SJSA1 (cell line): Measurements from ENCODE around the gene ABCF1. TPM values are rescaled to one million over a fixed set of nuclear protein-coding genes. Genes with fewer than 3 reads are reported as not detected.

Source experiments
- DNase-seq, 2 experiments: peaks; one replicate each; pipeline ENCODE4 v3.0.0-alpha.2; 2015 to 2020; ENCODE audit warnings: low spot score in 2 of 2, low read depth in 1 of 2
- H3K27ac ChIP-seq: fragments of 250-450 bp; sonication (Bioruptor Pico); 2 replicates; pipeline ENCODE4 v1.5.1; 2020; ENCODE audit warnings: mild to moderate bottlenecking, moderate library complexity
- H3K27me3 ChIP-seq: fragments of 250-450 bp; sonication (Bioruptor Pico); replicated peaks from 2 replicates; pipeline ENCODE4 v1.5.1; 2020; ENCODE audit warnings: mild to moderate bottlenecking, moderate library complexity
- H3K36me3 ChIP-seq: fragments of 250-450 bp; sonication (Bioruptor Pico); 2 replicates; pipeline ENCODE4 v1.5.1; 2020; ENCODE audit warnings: mild to moderate bottlenecking
- H3K4me1 ChIP-seq: fragments of 250-450 bp; sonication (Bioruptor Pico); replicated peaks from 2 replicates; pipeline ENCODE4 v1.6.1; 2021; ENCODE audit warnings: mild to moderate bottlenecking
- H3K4me3 ChIP-seq: fragments of 250-450 bp; sonication (Bioruptor Pico); 2 replicates; pipeline ENCODE4 v1.5.1; 2020; ENCODE audit warnings: mild to moderate bottlenecking
- H3K9me3 ChIP-seq: fragments of 250-450 bp; sonication (Bioruptor Pico); replicated peaks from 2 replicates; pipeline ENCODE4 v1.5.1; 2020; ENCODE audit warnings: mild to moderate bottlenecking
- total RNA-seq: library from RNA; depleted of rRNA; stranded (reverse); fragments of >200 nt; shearing (Covaris generic); gene quantifications from 2 replicates; pipeline ENCODE4 v1.2.3, GENCODE V29; 2014

ABCF1 gene
- total RNA-seq, 1 experiment from 2014 or later = 59.3 TPM

- Histone ChIP-seq H3K27me3 (no peaks in the 10 kb centered on the region), H3K36me3 (peaks cover 77% of the 10 kb centered on the region), H3K27ac (no peak overlapping the region), H3K9me3 (no peaks in the 10 kb centered on the region), H3K4me3 (no peak overlapping the region), H3K4me1 (no peaks in the 10 kb centered on the region)
- DNase-seq = no peak
These were observed 30.2 kb downstream of the ABCF1 start for GRCh38 chr6:30601436-30601814.

DNA sequence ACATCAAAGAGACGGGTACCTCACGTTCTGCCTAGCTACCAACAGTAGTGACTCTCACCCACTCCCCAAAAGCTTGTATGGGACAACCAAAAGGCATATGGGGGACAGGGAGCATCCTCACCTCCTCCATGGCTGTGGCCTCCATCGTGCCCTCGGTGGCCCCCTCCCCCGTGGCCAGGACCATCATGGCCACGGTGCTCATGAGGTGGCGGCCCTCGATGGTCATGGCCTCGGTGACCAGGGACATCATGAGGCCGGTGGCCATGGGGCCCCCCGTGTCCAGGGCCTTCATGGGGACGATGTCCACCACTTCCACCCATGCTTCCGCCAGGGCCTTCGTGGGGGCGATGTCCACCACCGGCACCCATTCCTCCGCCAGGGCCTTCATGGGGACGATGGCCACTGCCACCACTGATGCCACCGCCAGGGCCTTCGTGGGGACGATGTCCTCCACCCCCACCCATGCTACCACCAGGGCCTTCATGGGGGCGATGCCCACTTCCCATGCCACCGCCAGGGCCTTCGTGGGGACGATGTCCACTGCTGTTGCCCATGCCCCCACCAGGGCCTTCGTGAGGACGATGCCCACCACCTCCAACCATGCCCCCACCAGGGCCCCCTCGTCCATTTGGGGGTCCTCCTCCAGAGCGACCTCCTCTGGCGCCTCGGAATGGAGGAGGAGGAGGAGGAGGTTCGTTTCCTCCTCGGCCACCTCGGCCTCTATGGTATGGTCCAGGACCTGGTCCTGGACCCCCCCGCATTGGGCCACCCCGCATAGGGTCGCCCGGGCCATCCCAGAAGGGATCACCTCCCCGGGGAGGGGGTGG is 30.8 kb downstream of the ABCF1 start:
- H3K27ac ChIP-seq = no peak overlapping the region
- peaks cover 83% of the 10 kb centered on the region for H3K36me3 ChIP-seq
- DNase-seq = no peak
- no peaks in the 10 kb centered on the region for H3K27me3 ChIP-seq
- H3K9me3 ChIP-seq = no peaks in the 10 kb centered on the region
- no peaks in the 10 kb centered on the region for H3K4me1 ChIP-seq
- H3K4me3 ChIP-seq = no peak overlapping the region

DNA sequence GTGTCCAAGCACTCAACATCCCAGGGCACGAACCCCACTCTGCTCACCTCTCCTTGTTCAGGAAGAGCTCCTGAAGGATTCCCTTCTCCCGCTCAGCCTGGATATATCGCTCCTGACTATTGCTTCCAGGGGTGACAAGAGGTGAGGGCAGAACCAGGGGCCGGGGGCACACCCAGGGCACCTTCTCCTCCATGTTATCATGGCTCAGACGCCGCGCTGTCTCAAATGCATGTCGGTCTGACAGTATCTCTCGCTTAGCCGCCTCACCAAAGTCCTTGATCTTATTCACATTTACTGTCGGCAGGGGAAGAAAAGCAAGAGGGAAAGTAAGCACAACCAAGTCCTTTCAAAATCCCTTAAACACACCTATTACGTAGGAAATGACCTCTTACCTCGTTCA is 32.7 kb downstream of the ABCF1 start:
- Histone ChIP-seq H3K9me3 (no peaks in the 10 kb centered on the region), H3K27me3 (no peaks in the 10 kb centered on the region), H3K27ac (no peak overlapping the region), H3K4me3 (no peak overlapping the region), H3K36me3 (peaks cover 96% of the 10 kb centered on the region), H3K4me1 (no peaks in the 10 kb centered on the region)
- DNase-seq = no peak

GRCh38 chr6:30610065-30610464 is 38.8 kb downstream of the ABCF1 start:
- H3K9me3 ChIP-seq = no peaks in the 10 kb centered on the region
- no peak overlapping the region for H3K4me3 ChIP-seq
- peaks cover 89% of the 10 kb centered on the region for H3K36me3 ChIP-seq
- no peak for DNase-seq
- peaks cover 30% of the 10 kb centered on the region for H3K4me1 ChIP-seq
- H3K27ac ChIP-seq = no peak overlapping the region
- no peaks in the 10 kb centered on the region for H3K27me3 ChIP-seq

GRCh38 chr6:30611150-30611855 is 40.1 kb downstream of the ABCF1 start:
- H3K27me3 ChIP-seq = no peaks in the 10 kb centered on the region
- H3K27ac ChIP-seq = no peak overlapping the region
- H3K9me3 ChIP-seq = no peaks in the 10 kb centered on the region
- peaks cover 38% of the 10 kb centered on the region for H3K4me1 ChIP-seq
- peaks cover 87% of the 10 kb centered on the region for H3K36me3 ChIP-seq
- H3K4me3 ChIP-seq = no peak overlapping the region
- DNase-seq = no peak

DNA sequence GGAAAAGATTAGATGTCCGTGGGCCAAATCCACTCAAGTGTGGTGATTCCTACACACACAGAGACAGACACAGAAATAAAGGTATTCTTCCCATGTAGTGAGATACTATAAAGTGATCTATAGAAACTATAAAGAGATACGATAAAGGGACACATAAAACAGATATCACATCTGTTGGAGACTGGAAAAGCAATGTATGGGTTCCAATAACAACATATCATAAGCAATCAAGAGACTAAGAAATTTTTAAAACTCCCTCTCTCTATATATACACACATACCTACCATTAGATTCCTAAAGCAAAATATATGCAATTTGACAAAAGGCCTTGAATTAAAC is 40.6 kb downstream of the ABCF1 start:
- H3K4me3 ChIP-seq = no peak overlapping the region
- DNase-seq = no peak
- H3K9me3 ChIP-seq = no peaks in the 10 kb centered on the region
- H3K27me3 ChIP-seq = no peaks in the 10 kb centered on the region
- peaks cover 38% of the 10 kb centered on the region for H3K4me1 ChIP-seq
- H3K27ac ChIP-seq = no peak overlapping the region
- H3K36me3 ChIP-seq = peaks cover 87% of the 10 kb centered on the region

DNA sequence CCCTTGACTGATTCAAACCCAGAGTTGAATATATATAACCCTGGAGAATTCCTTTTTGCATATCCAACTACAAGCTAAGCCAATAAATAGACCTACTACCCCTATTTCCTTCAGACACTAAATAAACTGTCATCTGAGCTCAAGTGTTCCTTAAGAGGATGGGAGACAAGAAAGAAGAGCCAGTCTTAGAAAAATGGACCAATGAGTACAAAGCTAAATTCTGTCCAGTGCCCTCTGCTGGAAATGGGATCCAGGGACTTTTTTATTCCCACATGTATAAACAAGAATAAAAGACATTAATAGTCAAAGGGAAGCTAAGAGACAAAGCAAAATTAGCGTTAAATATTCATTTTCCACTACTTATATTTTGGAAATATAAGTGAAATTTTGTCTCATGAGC is 41.0 kb downstream of the ABCF1 start:
- peaks cover 86% of the 10 kb centered on the region for H3K36me3 ChIP-seq
- H3K4me1 ChIP-seq = peaks cover 38% of the 10 kb centered on the region
- no peaks in the 10 kb centered on the region for H3K27me3 ChIP-seq
- H3K27ac ChIP-seq = no peak overlapping the region
- no peaks in the 10 kb centered on the region for H3K9me3 ChIP-seq
- no peak overlapping the region for H3K4me3 ChIP-seq
- peak in 1 of 2 experiments; percentile 31 for DNase-seq

- no peak overlapping the region for H3K4me3 ChIP-seq
- no peaks in the 10 kb centered on the region for H3K9me3 ChIP-seq
- peaks cover 80% of the 10 kb centered on the region for H3K36me3 ChIP-seq
- H3K4me1 ChIP-seq = peaks cover 38% of the 10 kb centered on the region
- H3K27me3 ChIP-seq = no peaks in the 10 kb centered on the region
- no peak overlapping the region for H3K27ac ChIP-seq
- no peak for DNase-seq
These were observed 41.5 kb downstream of the ABCF1 start for GRCh38 chr6:30612687-30613248.

DNA sequence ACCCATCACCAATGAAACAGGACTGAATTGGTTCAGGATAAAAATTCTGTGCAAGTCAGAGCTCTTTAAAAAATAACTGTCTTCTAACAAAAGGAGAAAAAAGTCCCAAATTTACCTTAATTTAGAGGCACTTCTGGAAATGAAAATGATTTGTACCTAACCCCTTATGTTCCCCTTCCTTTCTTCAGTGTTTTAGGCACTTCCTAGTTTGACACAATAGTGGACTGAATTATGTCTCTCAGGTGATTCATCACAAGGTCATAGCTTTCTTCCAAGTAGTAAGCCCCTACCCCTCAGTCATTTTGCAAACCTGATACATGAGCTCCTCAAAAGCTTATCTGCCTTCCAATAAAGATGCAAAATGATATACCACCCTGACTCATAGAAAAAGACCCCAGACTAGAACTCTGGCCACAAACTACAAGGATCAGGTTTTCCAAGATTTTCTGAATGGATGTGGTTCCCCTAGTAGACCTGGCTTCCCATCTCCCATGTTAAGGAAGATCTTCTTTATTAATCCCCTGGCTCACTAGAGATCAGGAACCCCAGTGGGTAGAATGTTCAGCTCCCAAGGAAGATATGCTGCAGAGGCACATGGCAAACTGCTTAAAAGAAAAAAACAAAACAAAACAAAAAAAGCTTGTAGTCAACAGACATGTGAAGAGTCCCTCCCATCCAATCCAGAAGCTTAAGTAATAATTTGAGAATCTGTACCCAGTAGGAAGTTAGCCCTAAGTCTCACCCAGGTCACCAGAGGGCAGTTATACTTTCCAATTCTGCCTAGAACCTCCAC is 42.2 kb downstream of the ABCF1 start:
- peaks cover 38% of the 10 kb centered on the region for H3K4me1 ChIP-seq
- no peaks in the 10 kb centered on the region for H3K27me3 ChIP-seq
- peaks cover 73% of the 10 kb centered on the region for H3K36me3 ChIP-seq
- no peak for DNase-seq
- H3K4me3 ChIP-seq = no peak overlapping the region
- no peak overlapping the region for H3K27ac ChIP-seq
- no peaks in the 10 kb centered on the region for H3K9me3 ChIP-seq

DNA sequence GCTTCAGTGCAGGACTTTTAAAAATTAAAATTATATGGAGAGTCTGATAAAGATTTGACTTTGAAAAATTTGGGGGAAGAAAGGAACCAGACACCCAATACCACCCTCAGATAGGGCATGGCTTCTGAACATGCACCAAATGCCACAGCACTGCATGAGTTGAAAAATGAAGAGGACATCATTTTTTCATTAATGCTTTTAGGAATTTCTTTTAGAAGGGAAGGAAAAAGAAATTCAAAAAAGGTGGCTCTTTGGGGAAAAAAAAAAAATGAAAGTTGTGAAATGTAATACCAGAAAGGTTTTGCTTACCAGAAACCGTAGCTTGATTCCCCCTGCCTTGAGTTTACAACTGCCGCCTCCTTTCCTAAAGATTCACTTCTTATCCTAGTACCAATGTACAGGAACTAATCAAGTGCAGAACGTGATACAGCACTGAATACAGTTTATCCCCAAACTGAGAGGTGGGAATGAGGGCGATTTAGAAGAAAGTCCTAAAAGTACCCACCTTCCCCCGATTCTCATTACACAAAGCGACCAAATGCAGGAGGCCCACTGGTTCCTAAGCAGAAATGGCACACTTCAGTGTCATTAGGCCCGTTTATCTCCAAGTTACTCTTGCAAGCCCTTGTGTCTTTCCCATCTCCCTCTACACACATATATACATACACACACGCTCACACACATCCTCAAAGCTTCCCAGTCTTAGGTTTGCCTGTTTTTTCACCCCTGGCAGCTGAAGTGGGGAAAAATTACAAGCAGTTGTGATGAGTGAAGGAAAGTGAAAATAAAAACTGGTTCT is 43.0 kb downstream of the ABCF1 start:
- DNase-seq = no peak
- no peaks in the 10 kb centered on the region for H3K27me3 ChIP-seq

GRCh38 chr6:30614843-30615218 is 43.6 kb downstream of the ABCF1 start:
- DNase-seq = peak; percentile 93 to 96
- peak overlapping the region; percentile 89 for H3K27ac ChIP-seq
- H3K4me1 ChIP-seq = peaks cover 42% of the 10 kb centered on the region
- H3K4me3 ChIP-seq = peak overlapping the region; percentile 57
- H3K27me3 ChIP-seq = no peaks in the 10 kb centered on the region
- no peaks in the 10 kb centered on the region for H3K9me3 ChIP-seq
- peaks cover 69% of the 10 kb centered on the region for H3K36me3 ChIP-seq

More for the DNA sequence above, 43.0 kb downstream of the ABCF1 start:
- Histone ChIP-seq H3K4me1 (peaks cover 42% of the 10 kb centered on the region), H3K36me3 (peaks cover 69% of the 10 kb centered on the region), H3K9me3 (no peaks in the 10 kb centered on the region), H3K27ac (peak overlapping the region; percentile 3; the same call in 1 of the 2 replicates), H3K4me3 (peak overlapping the region; percentile 57)

- peak overlapping the region; percentile 89 for H3K27ac ChIP-seq
- H3K27me3 ChIP-seq = no peaks in the 10 kb centered on the region
- DNase-seq = peak in 1 of 2 experiments; percentile 66
- H3K4me1 ChIP-seq = peaks cover 42% of the 10 kb centered on the region
- H3K9me3 ChIP-seq = no peaks in the 10 kb centered on the region
- peak overlapping the region; percentile 57 for H3K4me3 ChIP-seq
- H3K36me3 ChIP-seq = peaks cover 65% of the 10 kb centered on the region
These were observed 44.1 kb downstream of the ABCF1 start for GRCh38 chr6:30615219-30615957.
